H1 (cell line): ENCODE results near the gene OR5L1.

Experiments
- EGR1 ChIP-seq: IDR thresholded peaks from 2 replicates; pipeline ENCODE4 v1.6.1; 2011; ENCODE audit warnings: low read depth, low read length, borderline replicate concordance
- EP300 ChIP-seq, 2 experiments: IDR thresholded peaks; 1 replicate in 1 of 2; 2 replicates in 1 of 2; pipeline ENCODE4 v1.6.1; 2011 to 2012; ENCODE audit warnings: low read depth in 2 of 2, low read length in 2 of 2, mild to moderate bottlenecking in 2 of 2, borderline replicate concordance in 1 of 2, inconsistent platforms in 1 of 2, moderate library complexity in 1 of 2
- EZH2 ChIP-seq: fragments of 200-600 bp; sonication (generic); IDR thresholded peaks from 2 replicates; pipeline ENCODE4 v1.7.1; 2012; ENCODE audit warnings: low read depth, mild to moderate bottlenecking, moderate library complexity, low read length, inconsistent platforms; ENCODE audit not compliant: severe bottlenecking
- GTF2F1 ChIP-seq: IDR thresholded peaks from 2 replicates; pipeline ENCODE4 v1.6.1; 2012; ENCODE audit warnings: low read depth, low read length, improper control_type of control experiment, borderline replicate concordance
- NANOG ChIP-seq: IDR thresholded peaks from 2 replicates; pipeline ENCODE4 v1.6.1; 2011; ENCODE audit warnings: low read length, low read depth, mild to moderate bottlenecking, inconsistent platforms; ENCODE audit not compliant: insufficient read depth, poor library complexity, severe bottlenecking
- POLR2A ChIP-seq, 2 experiments: IDR thresholded peaks; 1 replicate in 1 of 2; 2 replicates in 1 of 2; pipeline ENCODE4 v1.6.1; 2011; ENCODE audit warnings: low read depth in 2 of 2, low read length in 2 of 2, mild to moderate bottlenecking in 2 of 2; ENCODE audit errors: control extremely low read depth in 1 of 2
- RBBP5 ChIP-seq: IDR thresholded peaks from 2 replicates; pipeline ENCODE4 v1.7.1; 2012; ENCODE audit warnings: low read depth, mild to moderate bottlenecking, inconsistent platforms, low read length, moderate library complexity, borderline replicate concordance
- RXRA ChIP-seq: IDR thresholded peaks from 2 replicates; pipeline ENCODE4 v1.6.1; 2011; ENCODE audit warnings: low read depth, mild to moderate bottlenecking, low read length, moderate library complexity; ENCODE audit not compliant: insufficient read depth
- SIN3A ChIP-seq, 2 experiments: IDR thresholded peaks in 1 of 2; conservative IDR thresholded peaks in 1 of 2; 2 replicates each; pipeline ENCODE4 v1.6.1; 2011 to 2012; ENCODE audit warnings: low read length in 2 of 2, improper control_type of control experiment in 1 of 2, low read depth in 1 of 2, mild to moderate bottlenecking in 1 of 2
- SIX5 ChIP-seq: IDR thresholded peaks from 2 replicates; pipeline ENCODE4 v1.6.1; 2011; ENCODE audit warnings: mild to moderate bottlenecking, low read depth, low read length
- SP1 ChIP-seq: IDR thresholded peaks from 2 replicates; pipeline ENCODE4 v1.6.1; 2011; ENCODE audit warnings: low read depth, low read length
- TCF12 ChIP-seq: IDR thresholded peaks from 2 replicates; pipeline ENCODE4 v1.6.1; 2011; ENCODE audit warnings: low read depth, mild to moderate bottlenecking, low read length
- YY1 ChIP-seq: IDR thresholded peaks from 2 replicates; pipeline ENCODE4 v1.6.1; 2011; ENCODE audit warnings: low read depth, mild to moderate bottlenecking, low read length
- TF ChIP-seq, protein P1 (sequence below): IDR thresholded peaks from 2 replicates; pipeline ENCODE4 v1.6.1; 2012; ENCODE audit warnings: inconsistent platforms

DNA sequence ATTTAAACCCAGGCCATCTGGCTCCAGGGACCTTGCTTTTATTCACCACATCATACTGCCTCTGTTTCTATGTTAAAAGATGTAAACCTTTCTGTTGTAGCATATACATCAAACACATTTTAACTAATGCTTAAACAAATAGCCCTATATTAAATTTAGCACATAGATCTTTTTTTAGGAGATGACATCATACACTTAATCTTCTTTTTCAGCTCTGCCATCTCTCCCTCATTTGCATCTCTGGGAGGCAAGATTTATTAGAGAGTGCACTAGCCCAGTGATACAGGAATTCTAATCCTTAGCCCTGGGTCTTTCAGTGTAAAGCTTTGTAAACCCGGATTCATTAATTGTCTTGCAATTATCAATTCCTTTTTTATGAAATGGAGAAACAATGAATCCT lies 41.0 kb downstream of the OR5L1 start:
- TF ChIP-seq SP1 = no peak
- TF ChIP-seq EGR1 = no peak
- TF ChIP-seq NANOG = no peak
- TF ChIP-seq, protein P1, sequence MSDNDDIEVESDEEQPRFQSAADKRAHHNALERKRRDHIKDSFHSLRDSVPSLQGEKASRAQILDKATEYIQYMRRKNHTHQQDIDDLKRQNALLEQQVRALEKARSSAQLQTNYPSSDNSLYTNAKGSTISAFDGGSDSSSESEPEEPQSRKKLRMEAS = no peak
- no peak for TF ChIP-seq EP300 (IDR thresholded peaks at IDR 0.05; ENCODE audit: borderline replicate concordance in 1 of 2, low read depth in 2 of 2, low read length in 2 of 2)
- no peak for TF ChIP-seq POLR2A (IDR thresholded peaks at IDR 0.05; ENCODE audit: control extremely low read depth in 1 of 2, low read depth in 2 of 2, low read length in 2 of 2)
- TF ChIP-seq EZH2 = no peak
- TF ChIP-seq YY1 = no peak
- no peak for TF ChIP-seq SIX5
- no peak for TF ChIP-seq RBBP5
- no peak for TF ChIP-seq SIN3A (conservative IDR thresholded peaks at IDR 0.05 in 1 of 2, IDR thresholded peaks at IDR 0.05 in 1 of 2; ENCODE audit: low read depth in 1 of 2, low read length in 2 of 2)
- TF ChIP-seq RXRA = no peak
- no peak for TF ChIP-seq TCF12
- no peak for TF ChIP-seq GTF2F1
